ENCODE measurements around the gene UTP11. TPM values are rescaled to one million over a fixed set of nuclear protein-coding genes. Genes with fewer than 3 reads are reported as not detected.
A peak's percentile ranks its signal among the peaks of the same experiment; 100 is the strongest.

Gene UTP11
- total and polyA plus RNA-seq, 2 donors (not counting 3 experiments of a cell fraction or from before 2014, with no cell fraction given): 20.1 to 54.1 TPM

DNA sequence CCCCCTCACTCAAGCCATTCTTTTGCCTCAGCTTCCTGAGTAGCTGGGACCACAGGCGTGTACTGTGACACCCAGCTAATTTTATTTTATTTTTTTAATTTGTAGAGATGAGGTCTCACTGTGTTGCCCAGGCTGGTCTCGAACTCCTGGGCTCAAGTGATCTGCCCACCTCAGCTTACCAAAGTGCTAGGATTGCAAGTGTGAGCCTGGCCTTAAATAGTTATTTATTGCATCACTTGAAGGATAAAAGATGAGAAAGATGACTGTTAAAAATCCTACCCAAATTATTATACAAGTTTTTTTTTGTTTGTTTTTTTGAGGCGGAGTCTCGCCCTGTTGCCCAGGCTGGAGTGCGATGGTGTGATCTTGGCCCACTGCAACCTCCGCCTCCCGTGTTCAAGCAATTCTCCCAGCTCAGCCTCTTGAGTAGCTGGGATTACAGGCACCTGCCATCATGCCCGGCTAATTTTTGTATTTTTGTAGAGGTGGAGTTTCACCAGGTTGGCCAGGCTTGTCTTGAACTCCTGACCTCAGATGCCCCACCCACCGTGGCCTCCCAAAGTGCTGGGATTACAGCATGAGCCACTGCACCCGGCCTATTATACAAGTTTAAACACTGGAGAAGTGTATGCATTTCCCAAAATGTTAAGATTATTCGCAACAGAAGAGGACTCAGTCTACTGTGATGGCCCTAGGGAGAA lies 2.3 kb downstream of the UTP11 start:
- no TSS peak for BruUV-seq (replicated peaks)
- no peak for FAIRE-seq

More for the DNA sequence above, 2.3 kb downstream of the UTP11 start:
- no peak overlapping the region for H3K4me2 ChIP-seq (ENCODE audit: insufficient read depth, low read length)
- DNase-seq (ENCODE audit: low read depth, low spot score): no peak
- no peaks in the 10 kb centered on the region for H3K9me3 ChIP-seq (replicated peaks; ENCODE audit: control insufficient read depth, insufficient read depth, low read length)
- peaks cover 10 to 14% of the 10 kb centered on the region in 2 experiments for H3K36me3 ChIP-seq (ENCODE audit: control insufficient read depth in 2 of 2, extremely low read depth in 1 of 2, insufficient read depth in 2 of 2, low read length in 2 of 2)
- dilution Hi-C loops (cut with MboI; ENCODE audit: extremely low pct_ligation_motif_present, low sequenced_read_pairs) (no loop called here), intact Hi-C loops (cut with micrococcal nuclease) (loop anchor here (10.0 kb wide), 1 partner anchor 440 kb away; no protein-coding TSS in a partner anchor)
- POLR2A ChIA-PET: interaction anchor here (1.1 kb wide), 1 partner anchor 15 kb away, joined by 3 read pairs; no protein-coding TSS in a partner anchor
- H2AFZ ChIP-seq (ENCODE audit: low read depth, low read length): no peak overlapping the region
- H3K27ac ChIP-seq (ENCODE audit: insufficient read depth, low read depth, low read length): peak overlapping the region; percentile 81
- no peaks in the 10 kb centered on the region for H3K9me1 ChIP-seq (replicated peaks; ENCODE audit: control insufficient read depth, extremely low read depth, insufficient read depth, low read length)
- no peak overlapping the region for H3K4me3 ChIP-seq (replicated peaks in 1 of 3; ENCODE audit: insufficient read depth in 1 of 3, low read depth in 1 of 3, low read length in 3 of 3)
- H4K20me1 ChIP-seq (replicated peaks; ENCODE audit: control insufficient read depth, extremely low read depth, insufficient read depth, low read length): peaks cover 2% of the 10 kb centered on the region
- TF ChIP-seq FOS (IDR thresholded peaks at IDR 0.05; ENCODE audit: borderline replicate concordance, insufficient read depth, low read length): no peak
- TF ChIP-seq MYC (IDR thresholded peaks at IDR 0.05; ENCODE audit: low read depth, low read length): no peak
- no peak for TF ChIP-seq POLR2A (IDR thresholded peaks at IDR 0.05; ENCODE audit: low read depth, low read length)
- TF ChIP-seq POLR2AphosphoS5 (IDR thresholded peaks at IDR 0.05; ENCODE audit: insufficient read depth, low read depth, low read length): no peak
- TF ChIP-seq GATA2 (IDR thresholded peaks at IDR 0.05; ENCODE audit: insufficient read depth, insufficient read length, low read depth, low read length): no peak
- no peak for TF ChIP-seq MAX (IDR thresholded peaks at IDR 0.05; ENCODE audit: insufficient read depth, insufficient read length)
- no peak for TF ChIP-seq CTCF (IDR thresholded peaks at IDR 0.05; ENCODE audit: extremely low read depth in 1 of 2, insufficient read depth in 1 of 2, low read depth in 1 of 2, low read length in 2 of 2)
- no peak for TF ChIP-seq EZH2 (IDR thresholded peaks at IDR 0.05; ENCODE audit: borderline replicate concordance, low read depth, low read length, severe bottlenecking)
- TF ChIP-seq JUN (IDR thresholded peaks at IDR 0.05; ENCODE audit: borderline replicate concordance, insufficient read depth, insufficient read length, low read depth): no peak
- CTCF ChIA-PET: interaction anchor here (0.7 to 1.8 kb wide), 6 partner anchors 11 to 25 kb away, joined by 3 to 10 read pairs (median 4); partner anchors contain the start of gene SF3A3
- peaks cover 47% of the 10 kb centered on the region for H3K79me2 ChIP-seq (ENCODE audit: control insufficient read depth, insufficient read depth, low read length)
- no peak overlapping the region for H3K9ac ChIP-seq (replicated peaks; ENCODE audit: extremely low read depth, insufficient read depth, low read length)
- H3K27me3 ChIP-seq (ENCODE audit: control insufficient read depth in 2 of 2, insufficient read depth in 2 of 2, low read length in 2 of 2): no peaks in the 10 kb centered on the region
- H3K4me1 ChIP-seq (ENCODE audit: control insufficient read depth, extremely low read depth, insufficient read depth, low read length): peaks cover 39% of the 10 kb centered on the region
